Keratinocyte (primary cell): ENCODE measurements around the gene DAPL1. TPM values are rescaled to one million over a fixed set of nuclear protein-coding genes. Genes with fewer than 3 reads are reported as not detected.

Source experiments
- DNase-seq: peaks from one replicate; pipeline ENCODE4 v3.0.0-alpha.2; 2011; ENCODE audit warnings: low read depth, missing footprints, low spot score
- FAIRE-seq: peaks from 2 replicates; lab custom pipeline; 2011; peaks lifted over from hg19 to GRCh38; lab: Jason Lieb, UNC
- H2AFZ ChIP-seq: 2 replicates; pipeline ENCODE4 v1.6.0; 2012; ENCODE audit warnings: low read length, control low read depth, inconsistent platforms; ENCODE audit not compliant: control insufficient read depth
- H3K27ac ChIP-seq: 2 replicates; pipeline ENCODE4 v1.5.1; 2011; ENCODE audit warnings: low read length; ENCODE audit not compliant: control insufficient read depth, insufficient read depth
- H3K27me3 ChIP-seq: 3 replicates; pipeline ENCODE4 v1.6.0; 2011; ENCODE audit warnings: low read length; ENCODE audit not compliant: control insufficient read depth, insufficient read depth; ENCODE audit errors: extremely low read depth
- H3K36me3 ChIP-seq, 2 experiments: 2 replicates in 1 of 2; 3 replicates in 1 of 2; pipeline ENCODE4 v1.5.1; 2011; ENCODE audit warnings: low read length in 2 of 2, mild to moderate bottlenecking in 1 of 2; ENCODE audit not compliant: control insufficient read depth in 2 of 2, insufficient read depth in 2 of 2; ENCODE audit errors: extremely low read depth in 1 of 2
- H3K4me1 ChIP-seq: 3 replicates; pipeline ENCODE4 v1.5.1; 2011; ENCODE audit warnings: low read length; ENCODE audit not compliant: control insufficient read depth, insufficient read depth; ENCODE audit errors: extremely low read depth
- H3K4me2 ChIP-seq: 3 replicates; pipeline ENCODE4 v1.6.0; 2011; ENCODE audit warnings: low read depth, low read length; ENCODE audit not compliant: control insufficient read depth, insufficient read depth; ENCODE audit errors: extremely low read depth
- H3K4me3 ChIP-seq, 3 experiments: fragments of 200-600 bp in 1 of 3; sonication (generic) in 1 of 3; 2 replicates in 2 of 3; 3 replicates in 1 of 3; pipeline ENCODE4 v1.5.1; 2011 to 2016; ENCODE audit warnings: low read length in 3 of 3, mild to moderate bottlenecking in 3 of 3, control low read depth in 2 of 3, inconsistent platforms in 1 of 3, low read depth in 1 of 3, mixed read lengths in 1 of 3, mixed run types in 1 of 3, moderate library complexity in 1 of 3; ENCODE audit not compliant: control insufficient read depth in 2 of 3, insufficient read depth in 2 of 3; ENCODE audit errors: extremely low read depth in 1 of 3
- H3K79me2 ChIP-seq: 2 replicates; pipeline ENCODE4 v1.6.0; 2012; ENCODE audit warnings: low read length; ENCODE audit not compliant: control insufficient read depth, insufficient read depth
- H3K9ac ChIP-seq: 3 replicates; pipeline ENCODE4 v1.6.0; 2011; ENCODE audit warnings: low read length; ENCODE audit not compliant: control insufficient read depth, insufficient read depth; ENCODE audit errors: extremely low read depth
- H3K9me1 ChIP-seq: 3 replicates; pipeline ENCODE4 v1.6.0; 2011; ENCODE audit warnings: low read length; ENCODE audit not compliant: control insufficient read depth, insufficient read depth; ENCODE audit errors: extremely low read depth
- H3K9me3 ChIP-seq: 2 replicates; pipeline ENCODE4 v1.5.1; 2012; ENCODE audit warnings: low read depth, low read length; ENCODE audit not compliant: control insufficient read depth
- H4K20me1 ChIP-seq: 3 replicates; pipeline ENCODE4 v1.6.0; 2011; ENCODE audit warnings: low read length; ENCODE audit not compliant: control insufficient read depth, insufficient read depth; ENCODE audit errors: extremely low read depth
- EZH2 ChIP-seq: IDR thresholded peaks from one replicate; pipeline ENCODE4 v1.6.1; 2012; ENCODE audit warnings: inconsistent platforms, mild to moderate bottlenecking, low read length, moderate library complexity
- dilution Hi-C: fragments of 300-500 bp; cut with MboI; formaldehyde crosslinking; loops from one replicate; pipeline ENCODE4 v1.7.0; 2020; ENCODE audit warnings: low sequenced_read_pairs; ENCODE audit not compliant: extremely low pct_ligation_motif_present
- polyA plus RNA-seq, 5 experiments: library from polyadenylated mRNA; depleted of rRNA in 3 of 5; stranded (reverse) in 3 of 5; stranded (forward) in 1 of 5; unstranded in 1 of 5; fragments of >200 nt; gene quantifications; 1 replicate in 1 of 5; 2 replicates in 3 of 5; 3 replicates in 1 of 5; pipeline versions ENCODE4 v1.2.1 to v1.2.3, GENCODE V29; 2011 to 2012; ENCODE audit warnings: missing spikeins in 2 of 5, low read depth in 1 of 5, low replicate concordance in 1 of 5
- TF ChIP-seq, protein P1 (sequence below), 3 experiments: IDR thresholded peaks in 1 of 3; conservative IDR thresholded peaks in 1 of 3; optimal IDR thresholded peaks in 1 of 3; 2 replicates in 2 of 3; 3 replicates in 1 of 3; pipeline versions ENCODE3 to v1.5.1; 2011; ENCODE audit warnings: low read length in 3 of 3, mild to moderate bottlenecking in 3 of 3, moderate library complexity in 2 of 3, control low read depth in 1 of 3, inconsistent platforms in 1 of 3; ENCODE audit not compliant: insufficient read depth in 2 of 3; ENCODE audit errors: extremely low read depth in 1 of 3

The DAPL1 gene
- polyA plus RNA-seq, 1 donor (not counting 4 experiments of a cell fraction or from before 2014, with no cell fraction given): 4.8 TPM

DNA sequence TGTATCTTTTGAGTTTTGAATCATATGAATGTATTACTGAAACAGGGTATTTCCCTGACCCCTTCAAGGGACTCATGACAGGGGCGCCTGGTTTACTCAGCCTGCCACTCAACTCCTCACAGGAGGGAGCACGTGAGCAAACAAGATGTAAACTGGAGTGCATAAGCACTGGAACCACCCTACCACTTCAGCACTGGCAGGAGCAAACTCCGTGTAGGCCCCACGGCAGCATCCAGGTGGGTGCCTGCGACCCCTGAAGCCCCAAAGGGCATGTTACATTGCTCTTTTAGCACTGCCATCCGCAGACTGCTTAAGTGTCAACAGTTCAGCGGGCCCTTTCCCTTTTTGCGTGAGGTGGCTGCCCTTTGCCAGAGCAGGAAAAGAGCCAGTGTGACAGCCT lies 8.2 kb upstream of the DAPL1 start:
- FAIRE-seq (no peak), DNase-seq (no peak)
- Histone ChIP-seq H3K27me3 (no peaks in the 10 kb centered on the region), H3K9ac (no peak overlapping the region), H3K4me3 (no peak overlapping the region), H3K9me3 (no peaks in the 10 kb centered on the region), H3K79me2 (no peaks in the 10 kb centered on the region), H4K20me1 (no peaks in the 10 kb centered on the region), H2AFZ (no peak overlapping the region), H3K36me3 (no peaks in the 10 kb centered on the region), H3K4me1 (peaks cover 25% of the 10 kb centered on the region), H3K27ac (no peak overlapping the region), H3K4me2 (no peak overlapping the region), H3K9me1 (no peaks in the 10 kb centered on the region)
- dilution Hi-C loops: no loop called here
- TF ChIP-seq EZH2: no peak
- TF ChIP-seq, protein P1, sequence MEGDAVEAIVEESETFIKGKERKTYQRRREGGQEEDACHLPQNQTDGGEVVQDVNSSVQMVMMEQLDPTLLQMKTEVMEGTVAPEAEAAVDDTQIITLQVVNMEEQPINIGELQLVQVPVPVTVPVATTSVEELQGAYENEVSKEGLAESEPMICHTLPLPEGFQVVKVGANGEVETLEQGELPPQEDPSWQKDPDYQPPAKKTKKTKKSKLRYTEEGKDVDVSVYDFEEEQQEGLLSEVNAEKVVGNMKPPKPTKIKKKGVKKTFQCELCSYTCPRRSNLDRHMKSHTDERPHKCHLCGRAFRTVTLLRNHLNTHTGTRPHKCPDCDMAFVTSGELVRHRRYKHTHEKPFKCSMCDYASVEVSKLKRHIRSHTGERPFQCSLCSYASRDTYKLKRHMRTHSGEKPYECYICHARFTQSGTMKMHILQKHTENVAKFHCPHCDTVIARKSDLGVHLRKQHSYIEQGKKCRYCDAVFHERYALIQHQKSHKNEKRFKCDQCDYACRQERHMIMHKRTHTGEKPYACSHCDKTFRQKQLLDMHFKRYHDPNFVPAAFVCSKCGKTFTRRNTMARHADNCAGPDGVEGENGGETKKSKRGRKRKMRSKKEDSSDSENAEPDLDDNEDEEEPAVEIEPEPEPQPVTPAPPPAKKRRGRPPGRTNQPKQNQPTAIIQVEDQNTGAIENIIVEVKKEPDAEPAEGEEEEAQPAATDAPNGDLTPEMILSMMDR (optimal IDR thresholded peaks at IDR 0.05 in 1 of 3, IDR thresholded peaks at IDR 0.05 in 1 of 3, conservative IDR thresholded peaks at IDR 0.05 in 1 of 3; ENCODE audit: extremely low read depth in 1 of 3, insufficient read depth in 2 of 3, low read length in 3 of 3): no peak

DNA sequence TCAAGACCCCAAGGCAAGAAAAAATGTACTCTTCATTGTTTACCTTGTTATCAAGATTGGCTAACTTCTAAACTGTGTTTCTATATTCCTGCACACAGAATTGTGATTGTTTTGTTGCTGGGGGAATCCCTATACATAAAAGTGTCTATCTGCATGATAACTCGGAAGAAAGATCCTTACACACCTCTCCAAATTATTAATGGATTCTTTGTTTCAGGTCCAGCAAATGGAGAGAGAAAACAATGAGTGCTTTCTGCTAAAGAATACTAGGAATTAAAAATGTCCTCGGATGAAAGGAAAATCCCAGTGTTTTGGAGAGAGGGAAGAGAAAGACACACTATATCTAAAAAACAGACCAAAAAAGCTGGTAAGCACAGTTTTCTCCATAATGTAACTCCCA lies 6.2 kb upstream of the DAPL1 start:
- H3K27me3 ChIP-seq: no peaks in the 10 kb centered on the region
- peaks cover 6% of the 10 kb centered on the region for H3K4me1 ChIP-seq
- H3K4me2 ChIP-seq: no peak overlapping the region
- H3K9me3 ChIP-seq: no peaks in the 10 kb centered on the region
- FAIRE-seq (no peak), DNase-seq (no peak)
- no peak overlapping the region for H3K9ac ChIP-seq
- TF ChIP-seq, protein P1 (optimal IDR thresholded peaks at IDR 0.05 in 1 of 3, IDR thresholded peaks at IDR 0.05 in 1 of 3, conservative IDR thresholded peaks at IDR 0.05 in 1 of 3; ENCODE audit: extremely low read depth in 1 of 3, insufficient read depth in 2 of 3, low read length in 3 of 3): no peak
- no peak for TF ChIP-seq EZH2
- dilution Hi-C loops: no loop called here
- H3K4me3 ChIP-seq: no peak overlapping the region
- no peak overlapping the region for H2AFZ ChIP-seq
- no peaks in the 10 kb centered on the region for H3K36me3 ChIP-seq
- H3K79me2 ChIP-seq: no peaks in the 10 kb centered on the region
- H3K27ac ChIP-seq: no peak overlapping the region
- H4K20me1 ChIP-seq: no peaks in the 10 kb centered on the region
- no peaks in the 10 kb centered on the region for H3K9me1 ChIP-seq
